Measurements from ENCODE around the gene ABCB11.
A peak's percentile ranks its signal among the peaks of the same experiment; 100 is the strongest.

ABCB11 gene

GRCh38 chr2:169042856-169043255 lies 11.7 kb upstream of the ABCB11 start:
- Histone ChIP-seq H3K9ac (ENCODE audit: low read depth in 1 of 2, low read length in 2 of 2) (no peak overlapping the region), H3K9me3 (ENCODE audit: control insufficient read depth in 2 of 2, low read length in 2 of 2) (peaks cover 0 to 3% of the 10 kb centered on the region in 2 donors), H3K4me1 (ENCODE audit: control insufficient read depth in 2 of 2, insufficient read depth in 2 of 2, low read length in 2 of 2) (peaks cover 2 to 13% of the 10 kb centered on the region in 2 donors), H3K36me3 (ENCODE audit: control insufficient read depth in 2 of 2, insufficient read depth in 2 of 2, low read length in 2 of 2) (no peaks in the 10 kb centered on the region), H3K4me3 (ENCODE audit: low read length in 2 of 2) (no peak overlapping the region), H3K27me3 (ENCODE audit: control insufficient read depth in 2 of 2, insufficient read depth in 2 of 2, low read length in 2 of 2) (no peaks in the 10 kb centered on the region), H3K27ac (ENCODE audit: low read depth in 2 of 2, low read length in 2 of 2) (no peak overlapping the region)

- peaks cover 0 to 3% of the 10 kb centered on the region in 2 donors for H3K9me3 ChIP-seq (ENCODE audit: control insufficient read depth in 2 of 2, low read length in 2 of 2)
- no peaks in the 10 kb centered on the region for H3K36me3 ChIP-seq (ENCODE audit: control insufficient read depth in 2 of 2, insufficient read depth in 2 of 2, low read length in 2 of 2)
- no peak overlapping the region for H3K27ac ChIP-seq (ENCODE audit: low read depth in 2 of 2, low read length in 2 of 2)
- no peak overlapping the region for H3K9ac ChIP-seq (ENCODE audit: low read depth in 1 of 2, low read length in 2 of 2)
- no peaks in the 10 kb centered on the region for H3K27me3 ChIP-seq (ENCODE audit: control insufficient read depth in 2 of 2, insufficient read depth in 2 of 2, low read length in 2 of 2)
- H3K4me1 ChIP-seq (ENCODE audit: control insufficient read depth in 2 of 2, insufficient read depth in 2 of 2, low read length in 2 of 2) = peaks cover 2 to 7% of the 10 kb centered on the region in 2 donors
- H3K4me3 ChIP-seq (ENCODE audit: low read length in 2 of 2) = no peak overlapping the region
Measured at GRCh38 chr2:169041594-169041993, 10.5 kb upstream of the ABCB11 start.

GRCh38 chr2:169039702-169040101 lies 8.6 kb upstream of the ABCB11 start:
- Histone ChIP-seq H3K4me1 (ENCODE audit: control insufficient read depth in 2 of 2, insufficient read depth in 2 of 2, low read length in 2 of 2) (peaks cover 2 to 9% of the 10 kb centered on the region in 2 donors), H3K27me3 (ENCODE audit: control insufficient read depth in 2 of 2, insufficient read depth in 2 of 2, low read length in 2 of 2) (no peaks in the 10 kb centered on the region), H3K4me3 (ENCODE audit: low read length in 2 of 2) (no peak overlapping the region), H3K27ac (ENCODE audit: low read depth in 2 of 2, low read length in 2 of 2) (no peak overlapping the region), H3K36me3 (ENCODE audit: control insufficient read depth in 2 of 2, insufficient read depth in 2 of 2, low read length in 2 of 2) (no peaks in the 10 kb centered on the region), H3K9ac (ENCODE audit: low read depth in 1 of 2, low read length in 2 of 2) (no peak overlapping the region), H3K9me3 (ENCODE audit: control insufficient read depth in 2 of 2, low read length in 2 of 2) (peaks cover 0 to 3% of the 10 kb centered on the region in 2 donors)

GRCh38 chr2:169038338-169038757 lies 7.2 kb upstream of the ABCB11 start:
- Histone ChIP-seq H3K9ac (ENCODE audit: low read depth in 1 of 2, low read length in 2 of 2) (no peak overlapping the region), H3K27me3 (ENCODE audit: control insufficient read depth in 2 of 2, insufficient read depth in 2 of 2, low read length in 2 of 2) (no peaks in the 10 kb centered on the region), H3K36me3 (ENCODE audit: control insufficient read depth in 2 of 2, insufficient read depth in 2 of 2, low read length in 2 of 2) (no peaks in the 10 kb centered on the region), H3K4me3 (ENCODE audit: low read length in 2 of 2) (no peak overlapping the region), H3K27ac (ENCODE audit: low read depth in 2 of 2, low read length in 2 of 2) (peak overlapping the region in 1 of 2 donors; percentile 34), H3K4me1 (ENCODE audit: control insufficient read depth in 2 of 2, insufficient read depth in 2 of 2, low read length in 2 of 2) (peaks cover 2 to 14% of the 10 kb centered on the region in 2 donors), H3K9me3 (ENCODE audit: control insufficient read depth in 2 of 2, low read length in 2 of 2) (peaks cover 0 to 3% of the 10 kb centered on the region in 2 donors)

- no peaks in the 10 kb centered on the region for H3K36me3 ChIP-seq (ENCODE audit: control insufficient read depth in 2 of 2, insufficient read depth in 2 of 2, low read length in 2 of 2)
- peak overlapping the region in 1 of 2 donors; percentile 52 for H3K27ac ChIP-seq (ENCODE audit: low read depth in 2 of 2, low read length in 2 of 2)
- no peaks in the 10 kb centered on the region for H3K27me3 ChIP-seq (ENCODE audit: control insufficient read depth in 2 of 2, insufficient read depth in 2 of 2, low read length in 2 of 2)
- no peak overlapping the region for H3K4me3 ChIP-seq (ENCODE audit: low read length in 2 of 2)
- no peak overlapping the region for H3K9ac ChIP-seq (ENCODE audit: low read depth in 1 of 2, low read length in 2 of 2)
- H3K4me1 ChIP-seq (ENCODE audit: control insufficient read depth in 2 of 2, insufficient read depth in 2 of 2, low read length in 2 of 2) = peaks cover 2 to 14% of the 10 kb centered on the region in 2 donors
- H3K9me3 ChIP-seq (ENCODE audit: control insufficient read depth in 2 of 2, low read length in 2 of 2) = no peaks in the 10 kb centered on the region
Measured at GRCh38 chr2:169036736-169037440, 5.8 kb upstream of the ABCB11 start.

- H3K4me1 ChIP-seq (ENCODE audit: control insufficient read depth in 2 of 2, insufficient read depth in 2 of 2, low read length in 2 of 2) = peaks cover 2 to 14% of the 10 kb centered on the region in 2 donors
- no peaks in the 10 kb centered on the region for H3K9me3 ChIP-seq (ENCODE audit: control insufficient read depth in 2 of 2, low read length in 2 of 2)
- H3K27me3 ChIP-seq (ENCODE audit: control insufficient read depth in 2 of 2, insufficient read depth in 2 of 2, low read length in 2 of 2) = no peaks in the 10 kb centered on the region
- no peaks in the 10 kb centered on the region for H3K36me3 ChIP-seq (ENCODE audit: control insufficient read depth in 2 of 2, insufficient read depth in 2 of 2, low read length in 2 of 2)
- H3K4me3 ChIP-seq (ENCODE audit: low read length in 2 of 2) = no peak overlapping the region
- no peak overlapping the region for H3K9ac ChIP-seq (ENCODE audit: low read depth in 1 of 2, low read length in 2 of 2)
- H3K27ac ChIP-seq (ENCODE audit: low read depth in 2 of 2, low read length in 2 of 2) = no peak overlapping the region
Measured at GRCh38 chr2:169035887-169036286, 4.8 kb upstream of the ABCB11 start.

- no peaks in the 10 kb centered on the region for H3K27me3 ChIP-seq (ENCODE audit: control insufficient read depth in 2 of 2, insufficient read depth in 2 of 2, low read length in 2 of 2)
- peaks cover 2 to 14% of the 10 kb centered on the region in 2 donors for H3K4me1 ChIP-seq (ENCODE audit: control insufficient read depth in 2 of 2, insufficient read depth in 2 of 2, low read length in 2 of 2)
- no peaks in the 10 kb centered on the region for H3K9me3 ChIP-seq (ENCODE audit: control insufficient read depth in 2 of 2, low read length in 2 of 2)
- no peaks in the 10 kb centered on the region for H3K36me3 ChIP-seq (ENCODE audit: control insufficient read depth in 2 of 2, insufficient read depth in 2 of 2, low read length in 2 of 2)
- H3K9ac ChIP-seq (ENCODE audit: low read depth in 1 of 2, low read length in 2 of 2) = no peak overlapping the region
- peak overlapping the region in 1 of 2 donors; percentile 28 for H3K4me3 ChIP-seq (ENCODE audit: low read length in 2 of 2)
- H3K27ac ChIP-seq (ENCODE audit: low read depth in 2 of 2, low read length in 2 of 2) = peak overlapping the region; percentile 54 to 72
Measured at GRCh38 chr2:169034984-169035544, 3.9 kb upstream of the ABCB11 start.

- H3K9ac ChIP-seq (ENCODE audit: low read depth in 1 of 2, low read length in 2 of 2) = no peak overlapping the region
- H3K9me3 ChIP-seq (ENCODE audit: control insufficient read depth in 2 of 2, low read length in 2 of 2) = no peaks in the 10 kb centered on the region
- H3K27ac ChIP-seq (ENCODE audit: low read depth in 2 of 2, low read length in 2 of 2) = peak overlapping the region; percentile 1 to 72
- peaks cover 2 to 14% of the 10 kb centered on the region in 2 donors for H3K4me1 ChIP-seq (ENCODE audit: control insufficient read depth in 2 of 2, insufficient read depth in 2 of 2, low read length in 2 of 2)
- H3K4me3 ChIP-seq (ENCODE audit: low read length in 2 of 2) = no peak overlapping the region
- H3K27me3 ChIP-seq (ENCODE audit: control insufficient read depth in 2 of 2, insufficient read depth in 2 of 2, low read length in 2 of 2) = no peaks in the 10 kb centered on the region
- H3K36me3 ChIP-seq (ENCODE audit: control insufficient read depth in 2 of 2, insufficient read depth in 2 of 2, low read length in 2 of 2) = no peaks in the 10 kb centered on the region
Measured at GRCh38 chr2:169034256-169034655, 3.1 kb upstream of the ABCB11 start.

- H3K27me3 ChIP-seq (ENCODE audit: control insufficient read depth in 2 of 2, insufficient read depth in 2 of 2, low read length in 2 of 2) = no peaks in the 10 kb centered on the region
- no peak overlapping the region for H3K9ac ChIP-seq (ENCODE audit: low read depth in 1 of 2, low read length in 2 of 2)
- peaks cover 0 to 3% of the 10 kb centered on the region in 2 donors for H3K4me1 ChIP-seq (ENCODE audit: control insufficient read depth in 2 of 2, insufficient read depth in 2 of 2, low read length in 2 of 2)
- H3K36me3 ChIP-seq (ENCODE audit: control insufficient read depth in 2 of 2, insufficient read depth in 2 of 2, low read length in 2 of 2) = no peaks in the 10 kb centered on the region
- H3K4me3 ChIP-seq (ENCODE audit: low read length in 2 of 2) = no peak overlapping the region
- H3K27ac ChIP-seq (ENCODE audit: low read depth in 2 of 2, low read length in 2 of 2) = no peak overlapping the region
- H3K9me3 ChIP-seq (ENCODE audit: control insufficient read depth in 2 of 2, low read length in 2 of 2) = no peaks in the 10 kb centered on the region
Measured at GRCh38 chr2:169029341-169029740, 1.8 kb downstream of the ABCB11 start.

- Histone ChIP-seq H3K4me1 (ENCODE audit: control insufficient read depth in 2 of 2, insufficient read depth in 2 of 2, low read length in 2 of 2) (no peaks in the 10 kb centered on the region), H3K27ac (ENCODE audit: low read depth in 2 of 2, low read length in 2 of 2) (no peak overlapping the region), H3K36me3 (ENCODE audit: control insufficient read depth in 2 of 2, insufficient read depth in 2 of 2, low read length in 2 of 2) (no peaks in the 10 kb centered on the region), H3K4me3 (ENCODE audit: low read length in 2 of 2) (no peak overlapping the region), H3K9ac (ENCODE audit: low read depth in 1 of 2, low read length in 2 of 2) (no peak overlapping the region), H3K9me3 (ENCODE audit: control insufficient read depth in 2 of 2, low read length in 2 of 2) (no peaks in the 10 kb centered on the region), H3K27me3 (ENCODE audit: control insufficient read depth in 2 of 2, insufficient read depth in 2 of 2, low read length in 2 of 2) (no peaks in the 10 kb centered on the region)
Measured at GRCh38 chr2:169027234-169027633, 3.9 kb downstream of the ABCB11 start.
